GM21360 (cell line): ENCODE results near the gene ATP2A3.

Experiments
- ATAC-seq: cut with Tn5 transposase; IDR thresholded peaks from one replicate; pipeline ENCODE4 v1.9.1; 2021; ENCODE audit warnings: mild to moderate bottlenecking, moderate library complexity; ENCODE audit not compliant: unreplicated experiment

Gene ATP2A3

GRCh38 chr17:3974138-3974687, 10.0 kb upstream of the ATP2A3 start:
- no peak for ATAC-seq

GRCh38 chr17:3973495-3974137, 9.4 kb upstream of the ATP2A3 start:
- ATAC-seq: no peak

GRCh38 chr17:3972931-3973330, 8.7 kb upstream of the ATP2A3 start:
- no peak for ATAC-seq

- no peak for ATAC-seq
Observed at GRCh38 chr17:3972281-3972731, 8.1 kb upstream of the ATP2A3 start.

GRCh38 chr17:3970668-3971067, 6.4 kb upstream of the ATP2A3 start:
- ATAC-seq: no peak

- ATAC-seq: no peak
Observed at GRCh38 chr17:3969963-3970362, 5.7 kb upstream of the ATP2A3 start.

GRCh38 chr17:3968886-3969524, 4.8 kb upstream of the ATP2A3 start:
- ATAC-seq: no peak

- ATAC-seq: no peak
Observed at GRCh38 chr17:3968015-3968414, 3.8 kb upstream of the ATP2A3 start.

GRCh38 chr17:3966720-3967363, 2.6 kb upstream of the ATP2A3 start:
- no peak for ATAC-seq

GRCh38 chr17:3965118-3965800, 1.0 kb upstream of the ATP2A3 start:
- no peak for ATAC-seq

- peak; percentile 4 for ATAC-seq
Observed at GRCh38 chr17:3963237-3964201, 718 bp downstream of the ATP2A3 start.

GRCh38 chr17:3962965-3963236, 1.3 kb downstream of the ATP2A3 start:
- no peak for ATAC-seq

- no peak for ATAC-seq
Observed at GRCh38 chr17:3962217-3962964, 1.8 kb downstream of the ATP2A3 start.

GRCh38 chr17:3961564-3962047, 2.6 kb downstream of the ATP2A3 start:
- ATAC-seq: no peak

GRCh38 chr17:3960764-3961163, 3.5 kb downstream of the ATP2A3 start:
- ATAC-seq: no peak

- ATAC-seq: no peak
Observed at GRCh38 chr17:3959921-3960601, 4.2 kb downstream of the ATP2A3 start.

- ATAC-seq: no peak
Observed at GRCh38 chr17:3959295-3959899, 4.8 kb downstream of the ATP2A3 start.

- ATAC-seq: no peak
Observed at GRCh38 chr17:3957735-3958599, 6.3 kb downstream of the ATP2A3 start.
